Mesendoderm (in vitro differentiated cells): ENCODE measurements around the gene TBX2.
A peak's percentile ranks its signal among the peaks of the same experiment; 100 is the strongest.

Experiments
- DNase-seq: peaks from one replicate; pipeline ENCODE4 v3.0.0; 2013
- H2AK5ac ChIP-seq: 2 replicates; pipeline ENCODE4 v1.6.1; 2013; ENCODE audit warnings: low read length, inconsistent platforms
- H2BK120ac ChIP-seq: 2 replicates; pipeline ENCODE4 v1.6.1; 2013; ENCODE audit warnings: low read depth, mild to moderate bottlenecking, low read length, moderate library complexity, mixed read lengths
- H2BK15ac ChIP-seq: replicated peaks from 2 replicates; pipeline ENCODE4 v1.6.1; 2013; ENCODE audit warnings: low read depth, mild to moderate bottlenecking, moderate library complexity
- H2BK5ac ChIP-seq: 2 replicates; pipeline ENCODE4 v1.6.1; 2013; ENCODE audit warnings: low read length, inconsistent platforms
- H3K18ac ChIP-seq: 2 replicates; pipeline ENCODE4 v1.6.1; 2013; ENCODE audit warnings: mild to moderate bottlenecking, low read length, mixed read lengths
- H3K23ac ChIP-seq: one replicate; pipeline ENCODE4 v1.6.1; 2013; ENCODE audit warnings: low read length
- H3K27ac ChIP-seq: 2 replicates; pipeline ENCODE4 v1.5.1; 2013; ENCODE audit warnings: low read depth, mild to moderate bottlenecking, inconsistent platforms, low read length, moderate library complexity
- H3K27me3 ChIP-seq: 2 replicates; pipeline ENCODE4 v1.6.1; 2013; ENCODE audit warnings: low read length, control low read depth, mild to moderate bottlenecking, inconsistent platforms; ENCODE audit not compliant: insufficient read depth, poor library complexity
- H3K36me3 ChIP-seq: 2 replicates; pipeline ENCODE4 v1.6.1; 2013; ENCODE audit warnings: low read length, inconsistent platforms; ENCODE audit not compliant: control insufficient read depth, insufficient read depth
- H3K4ac ChIP-seq: one replicate; pipeline ENCODE4 v1.6.1; 2013; ENCODE audit warnings: low read depth, mild to moderate bottlenecking, low read length, moderate library complexity
- H3K4me1 ChIP-seq: 2 replicates; pipeline ENCODE4 v1.6.1; 2013; ENCODE audit warnings: low read depth, low read length, inconsistent platforms; ENCODE audit not compliant: control insufficient read depth
- H3K4me2 ChIP-seq: 2 replicates; pipeline ENCODE4 v1.6.1; 2013; ENCODE audit warnings: low read length
- H3K4me3 ChIP-seq: 2 replicates; pipeline ENCODE4 v1.5.1; 2013; ENCODE audit warnings: mild to moderate bottlenecking, low read length
- H3K56ac ChIP-seq: one replicate; pipeline ENCODE4 v1.6.1; 2013; ENCODE audit warnings: low read length
- H3K79me1 ChIP-seq: 2 replicates; pipeline ENCODE4 v1.6.1; 2013; ENCODE audit warnings: low read length, inconsistent platforms
- H3K79me2 ChIP-seq: 2 replicates; pipeline ENCODE4 v1.6.1; 2013; ENCODE audit warnings: mild to moderate bottlenecking, low read length; ENCODE audit not compliant: control insufficient read depth, insufficient read depth
- H3K9ac ChIP-seq: 2 replicates; pipeline ENCODE4 v1.6.1; 2013; ENCODE audit warnings: low read length, inconsistent platforms
- H4K5ac ChIP-seq: one replicate; pipeline ENCODE4 v1.6.1; 2013; ENCODE audit warnings: low read length
- H4K8ac ChIP-seq: one replicate; pipeline ENCODE4 v1.6.1; 2013; ENCODE audit warnings: low read depth, mild to moderate bottlenecking, control low read depth, low read length, moderate library complexity
- WGBS: extraction: QIAGEN DNeasy Blood & Tissue Kit; methylation state at CpG from one replicate; pipeline ENCODE4 v1.1.7; 2013; ENCODE audit warnings: low lambda C conversion rate, missing lambda C conversion rate; ENCODE audit not compliant: insufficient coverage; ENCODE audit errors: extremely low coverage; 5-methylcytosine and 5-hydroxymethylcytosine counted together

The TBX2 gene

DNA sequence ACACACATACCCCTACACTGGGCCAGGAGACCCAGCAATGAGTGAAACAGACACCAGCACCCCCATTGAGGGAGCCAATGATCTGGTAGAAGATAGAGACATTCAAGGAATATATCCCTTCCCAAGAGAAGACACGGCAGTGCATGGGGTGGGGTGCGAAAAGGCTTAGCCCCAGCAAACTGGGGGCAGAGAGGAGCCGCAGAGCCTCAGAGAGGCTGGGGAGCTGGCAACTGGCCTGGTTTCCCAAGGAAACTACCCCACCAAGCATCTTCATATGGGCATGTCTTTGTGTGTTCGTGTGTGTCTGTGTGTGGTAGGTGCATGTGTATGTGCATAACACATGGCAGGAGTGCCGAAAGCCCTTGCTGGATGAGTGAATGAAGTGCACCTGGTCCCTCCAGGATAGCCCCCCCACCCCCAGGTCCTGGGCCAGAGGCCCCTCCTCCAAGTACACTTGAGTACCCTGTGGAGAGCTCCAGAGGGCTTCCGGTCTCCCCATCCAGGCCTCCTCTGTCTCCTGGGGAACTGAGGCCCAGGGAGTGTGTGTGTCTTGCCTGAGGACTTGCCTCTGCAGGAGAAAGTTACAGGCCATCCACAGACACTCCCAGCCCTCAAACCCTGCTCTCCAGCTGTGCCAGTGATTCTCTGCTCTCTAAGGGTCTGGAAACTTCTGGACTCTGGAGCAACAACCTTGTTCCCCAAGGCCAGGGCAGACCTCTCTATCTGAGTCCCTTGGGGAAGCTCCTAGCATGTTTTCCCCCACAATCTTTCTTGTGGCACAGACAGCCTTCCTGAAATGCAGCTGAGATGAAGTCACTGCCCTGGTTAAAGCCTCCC lies 15.9 kb downstream of the TBX2 start:
- Histone ChIP-seq H3K27me3 (peaks cover under 1% of the 10 kb centered on the region), H3K79me2 (no peaks in the 10 kb centered on the region), H3K27ac (no peak overlapping the region)

GRCh38 chr17:61416211-61416539 lies 16.5 kb downstream of the TBX2 start:
- DNase-seq, result no peak
- H4K8ac ChIP-seq, result no peak overlapping the region
- H4K5ac ChIP-seq, result no peak overlapping the region
- no peak overlapping the region for H2AK5ac ChIP-seq
- H3K4ac ChIP-seq, result no peak overlapping the region
- no peak overlapping the region for H2BK15ac ChIP-seq
- no peak overlapping the region for H2BK120ac ChIP-seq
- H2BK5ac ChIP-seq, result no peak overlapping the region
- no peaks in the 10 kb centered on the region for H3K36me3 ChIP-seq
- H3K79me2 ChIP-seq, result no peaks in the 10 kb centered on the region
- H3K27ac ChIP-seq, result no peak overlapping the region
- H3K4me2 ChIP-seq, result no peak overlapping the region
- WGBS, result no CpG with 5 or more reads among the region's 6 CpGs
- H3K4me1 ChIP-seq, result peaks cover 8% of the 10 kb centered on the region
- H3K23ac ChIP-seq, result no peak overlapping the region
- no peaks in the 10 kb centered on the region for H3K27me3 ChIP-seq
- H3K56ac ChIP-seq, result peak overlapping the region; percentile 28
- no peak overlapping the region for H3K18ac ChIP-seq
- H3K79me1 ChIP-seq, result no peaks in the 10 kb centered on the region
- peak overlapping the region; percentile 57 for H3K9ac ChIP-seq
- no peak overlapping the region for H3K4me3 ChIP-seq

More for the DNA sequence above, 15.9 kb downstream of the TBX2 start:
- Histone ChIP-seq H3K23ac (no peak overlapping the region), H3K56ac (peak overlapping the region; percentile 18), H3K9ac (no peak overlapping the region), H2BK5ac (no peak overlapping the region), H3K4me2 (no peak overlapping the region), H3K79me1 (no peaks in the 10 kb centered on the region), H2AK5ac (no peak overlapping the region), H3K18ac (no peak overlapping the region), H2BK120ac (no peak overlapping the region), H3K4ac (no peak overlapping the region), H2BK15ac (no peak overlapping the region), H4K8ac (no peak overlapping the region), H3K36me3 (no peaks in the 10 kb centered on the region), H3K4me1 (peaks cover 8% of the 10 kb centered on the region), H3K4me3 (no peak overlapping the region), H4K5ac (no peak overlapping the region)
- DNase-seq, result no peak
- WGBS, result no CpG with 5 or more reads among the region's 6 CpGs

DNA sequence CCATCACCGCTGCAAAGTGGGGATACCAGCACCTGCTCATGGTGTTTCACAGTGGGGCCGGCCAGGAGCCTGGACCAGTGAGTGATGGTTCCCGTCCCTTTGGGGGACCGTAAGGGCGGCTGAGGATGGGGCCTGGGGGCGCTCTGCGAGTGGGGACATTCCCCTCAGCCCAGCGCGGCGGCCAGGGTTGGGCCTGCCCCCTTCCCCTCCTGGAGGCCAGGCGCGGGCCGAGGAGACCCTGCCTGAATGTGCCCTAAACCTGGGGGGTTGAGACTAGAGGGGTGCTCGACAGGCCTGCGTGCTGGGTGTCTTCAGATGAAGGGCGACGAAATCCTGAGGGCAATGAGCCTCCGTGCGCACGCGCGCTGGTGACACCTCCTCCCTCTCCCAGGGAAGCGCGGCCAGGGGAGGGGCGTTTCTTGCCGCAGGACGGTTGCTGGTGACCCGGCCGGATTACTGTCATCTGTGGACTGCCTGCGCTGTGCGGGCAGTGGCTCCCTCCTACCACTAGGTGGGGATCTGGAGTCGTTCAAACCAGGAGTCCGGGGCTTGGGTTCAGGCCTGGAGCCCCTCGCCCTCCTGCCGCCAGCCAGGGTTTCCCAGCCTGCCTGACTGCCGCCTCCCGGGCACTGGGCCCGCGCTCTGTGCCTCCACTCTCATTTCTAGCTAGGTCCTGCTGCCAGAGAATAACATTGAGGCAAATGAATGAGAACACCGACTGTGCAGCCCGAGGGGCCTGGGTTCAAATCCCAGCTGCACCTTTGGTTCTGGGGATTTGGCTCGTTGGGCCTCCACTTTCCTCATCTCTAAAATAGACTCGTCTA lies 17.1 kb downstream of the TBX2 start:
- Histone ChIP-seq H3K56ac (peak overlapping the region; percentile 78), H3K23ac (no peak overlapping the region), H3K36me3 (no peaks in the 10 kb centered on the region), H3K9ac (peak overlapping the region; percentile 57), H4K5ac (no peak overlapping the region), H2BK120ac (no peak overlapping the region), H3K27me3 (no peaks in the 10 kb centered on the region), H3K4me3 (no peak overlapping the region), H4K8ac (no peak overlapping the region), H3K4me1 (peaks cover 8% of the 10 kb centered on the region), H3K27ac (no peak overlapping the region), H3K4me2 (peak overlapping the region; percentile 46), H3K4ac (no peak overlapping the region), H2BK15ac (no peak overlapping the region), H2AK5ac (no peak overlapping the region), H3K18ac (no peak overlapping the region), H3K79me1 (no peaks in the 10 kb centered on the region), H3K79me2 (no peaks in the 10 kb centered on the region), H2BK5ac (no peak overlapping the region)
- WGBS, result no CpG with 5 or more reads among the region's 43 CpGs
- DNase-seq, result peak; percentile 95

DNA sequence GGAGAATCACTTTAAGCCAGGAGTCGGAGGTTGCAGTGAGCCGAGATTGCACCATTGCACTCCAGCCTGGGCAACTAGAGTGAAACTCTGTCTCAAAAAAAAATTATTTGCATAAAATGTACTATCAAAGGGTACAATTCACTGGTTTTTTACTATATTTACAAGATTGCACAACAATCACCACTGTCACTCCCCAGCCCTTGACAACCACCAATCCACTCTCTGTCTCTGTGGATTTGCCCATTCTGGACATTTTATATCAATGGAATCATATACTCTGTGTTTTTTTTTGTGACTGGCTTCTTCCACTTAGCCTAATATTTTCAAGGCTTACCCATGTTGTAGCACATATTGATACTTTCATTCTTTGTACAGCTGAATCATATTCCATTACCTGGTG lies 18.8 kb downstream of the TBX2 start:
- Histone ChIP-seq H3K9ac (no peak overlapping the region), H3K27ac (no peak overlapping the region), H3K36me3 (no peaks in the 10 kb centered on the region), H4K5ac (no peak overlapping the region), H4K8ac (no peak overlapping the region), H2BK120ac (no peak overlapping the region), H2AK5ac (no peak overlapping the region), H3K4me3 (no peak overlapping the region), H3K23ac (no peak overlapping the region), H3K4ac (no peak overlapping the region), H2BK5ac (no peak overlapping the region), H3K79me2 (no peaks in the 10 kb centered on the region), H3K4me2 (no peak overlapping the region), H3K18ac (no peak overlapping the region), H2BK15ac (no peak overlapping the region), H3K4me1 (peaks cover 5% of the 10 kb centered on the region), H3K79me1 (no peaks in the 10 kb centered on the region), H3K27me3 (no peaks in the 10 kb centered on the region), H3K56ac (no peak overlapping the region)
- DNase-seq, result no peak
- no CpG with 5 or more reads among the region's 2 CpGs for whole genome bisulfite sequencing

DNA sequence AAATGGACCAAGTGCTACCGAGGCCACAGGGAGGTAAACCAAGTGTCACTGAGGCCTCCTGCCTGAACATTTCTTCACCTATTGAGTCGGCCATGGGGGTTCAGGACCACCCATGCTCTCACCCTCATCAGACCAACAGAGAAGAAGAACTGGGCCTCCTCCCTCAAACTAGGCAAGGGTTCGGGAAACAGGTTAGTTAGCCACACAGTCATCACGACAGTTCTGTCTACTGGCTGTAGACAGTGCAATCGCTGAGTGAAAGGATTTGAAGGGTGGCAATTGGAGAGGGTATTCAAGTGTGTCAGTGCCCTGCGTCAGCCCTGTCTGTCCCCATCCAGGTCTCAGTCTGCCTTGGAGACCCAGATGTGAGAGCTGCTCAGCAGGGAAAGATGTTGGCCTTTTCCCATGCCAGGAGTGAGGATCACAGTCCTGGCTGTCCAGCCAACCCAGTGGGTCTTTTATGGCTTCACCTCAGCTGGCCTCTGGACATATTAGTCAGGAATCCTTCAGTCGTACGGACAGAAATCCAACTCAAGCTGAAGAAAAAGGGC lies 19.9 kb downstream of the TBX2 start:
- no peak overlapping the region for H3K56ac ChIP-seq
- no peaks in the 10 kb centered on the region for H3K36me3 ChIP-seq
- no peak overlapping the region for H2AK5ac ChIP-seq
- no peak overlapping the region for H3K9ac ChIP-seq
- H4K5ac ChIP-seq, result no peak overlapping the region
- H3K27ac ChIP-seq, result no peak overlapping the region
- H3K23ac ChIP-seq, result no peak overlapping the region
- no peak for DNase-seq
- H3K27me3 ChIP-seq, result no peaks in the 10 kb centered on the region
- H3K4me2 ChIP-seq, result no peak overlapping the region
- no peak overlapping the region for H3K4me3 ChIP-seq
- no peak overlapping the region for H2BK120ac ChIP-seq
- WGBS, result no CpG with 5 or more reads among the region's 8 CpGs
- H3K4me1 ChIP-seq, result peaks cover 5% of the 10 kb centered on the region
- H3K79me2 ChIP-seq, result no peaks in the 10 kb centered on the region
- H2BK5ac ChIP-seq, result no peak overlapping the region
- no peaks in the 10 kb centered on the region for H3K79me1 ChIP-seq
- no peak overlapping the region for H2BK15ac ChIP-seq
- H3K18ac ChIP-seq, result no peak overlapping the region
- H4K8ac ChIP-seq, result no peak overlapping the region
- H3K4ac ChIP-seq, result no peak overlapping the region
